Tongue (tissue), 2 donors: ENCODE data around the gene NUB1. TPM values are rescaled to one million over a fixed set of nuclear protein-coding genes. Genes with fewer than 3 reads are reported as not detected.

ENCODE experiments used
- DNase-seq: peaks from one replicate; pipeline ENCODE4 v3.0.0-alpha.2; 2015
- total RNA-seq: library from RNA; depleted of rRNA; stranded (reverse); fragments of >200 nt; gene quantifications from one replicate; pipeline ENCODE4 v1.2.3, GENCODE V29; 2014

NUB1 gene
- total RNA-seq, 1 donor from 2014 or later, result 27.8 TPM

DNA sequence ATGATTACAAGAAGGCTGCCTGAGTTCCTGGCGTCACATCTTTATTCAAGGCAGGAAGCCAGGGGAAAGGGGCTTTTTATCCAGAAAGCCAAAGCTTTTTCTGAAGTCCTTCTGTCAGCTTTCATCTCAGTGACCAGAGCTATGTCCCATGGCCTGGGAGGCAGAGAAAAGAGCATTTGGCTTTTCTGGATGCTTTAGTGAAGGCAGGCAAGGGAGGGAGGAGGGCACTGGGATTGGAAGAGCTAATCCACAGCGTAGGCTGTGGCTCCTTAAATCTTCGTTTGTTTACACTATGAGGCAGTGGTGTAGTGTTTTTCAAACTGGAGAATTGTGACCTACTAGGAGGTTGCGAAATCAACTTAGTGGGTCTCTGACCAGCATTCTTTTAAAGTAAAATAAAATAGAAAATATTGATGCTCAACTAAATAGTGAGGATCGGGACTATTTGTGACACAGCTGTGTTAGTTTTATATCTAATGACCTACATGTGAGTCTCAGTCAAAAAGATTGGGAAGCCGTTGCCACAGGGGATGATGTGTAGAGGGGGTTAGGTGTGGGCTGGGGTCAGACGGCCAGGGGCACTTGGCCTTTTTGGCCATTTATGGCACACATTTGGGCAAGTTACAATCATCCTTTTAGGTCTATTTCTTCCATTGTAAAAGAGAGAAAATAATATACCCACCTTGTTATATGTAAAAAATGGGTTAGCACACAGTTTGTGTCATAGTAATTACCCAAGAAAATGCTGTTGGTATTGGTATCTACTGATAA lies 84.2 kb downstream of the NUB1 start:
- DNase-seq, result no peak

DNA sequence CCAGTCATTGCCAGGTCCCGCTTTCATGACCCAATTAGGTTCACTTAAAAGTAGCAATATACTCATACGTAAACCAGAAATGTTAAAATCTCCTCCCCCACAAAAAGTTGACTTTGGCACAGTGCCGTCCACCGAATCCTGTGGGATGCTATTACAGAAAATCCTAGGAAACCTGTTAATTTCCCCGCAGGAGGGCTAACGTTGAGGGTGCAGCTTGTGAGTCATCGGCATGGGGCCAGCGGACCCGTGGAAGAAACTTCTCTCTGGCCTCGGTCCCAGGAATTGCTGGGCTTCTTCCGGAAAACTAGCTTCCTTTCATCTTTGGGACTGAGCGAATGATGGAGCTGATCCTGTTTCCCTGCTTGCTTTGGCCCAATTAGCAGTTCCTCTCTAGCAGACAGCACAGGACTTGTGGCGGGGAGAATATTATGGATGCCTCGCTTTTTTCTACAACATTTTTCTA lies 84.9 kb downstream of the NUB1 start:
- DNase-seq, result peak; percentile 75

DNA sequence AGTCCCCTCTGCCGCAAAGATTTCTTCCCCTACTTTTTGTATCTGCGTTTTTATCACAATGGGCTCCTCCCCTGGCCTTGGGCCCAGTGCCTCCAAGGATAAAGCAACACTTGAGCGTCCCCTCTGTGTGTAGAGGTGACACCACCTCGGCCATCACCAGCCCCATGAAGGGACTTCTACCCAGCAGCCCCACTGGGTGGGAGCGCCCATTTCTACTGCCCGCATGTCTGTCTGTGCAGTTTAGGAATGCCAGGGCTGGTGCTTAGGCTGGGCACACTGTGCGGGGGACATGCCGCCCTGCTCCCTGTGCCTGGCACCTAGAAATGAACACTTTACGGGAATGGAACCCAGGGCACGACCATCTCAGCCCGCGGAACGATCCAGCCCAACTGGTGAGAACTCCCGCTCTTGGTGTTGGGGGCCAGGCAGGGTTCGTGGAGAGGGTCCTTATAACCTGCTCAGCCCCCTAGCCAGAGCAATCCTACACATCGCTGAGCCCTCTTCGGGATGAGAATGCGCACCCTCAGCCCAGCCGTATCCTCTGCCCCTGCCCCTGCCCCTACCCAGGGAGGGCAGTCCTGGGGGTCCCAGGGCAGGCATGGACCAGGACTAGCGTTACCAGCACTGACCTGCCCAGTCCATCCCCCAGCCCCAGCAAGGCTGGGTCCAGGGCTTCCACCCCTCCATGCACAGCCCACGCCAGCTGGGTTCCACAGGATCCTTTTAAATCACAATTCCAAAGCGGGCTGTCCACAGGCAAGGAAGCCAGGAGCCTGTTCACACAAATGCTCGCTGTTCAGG lies 85.5 kb downstream of the NUB1 start:
- DNase-seq, result no peak

DNA sequence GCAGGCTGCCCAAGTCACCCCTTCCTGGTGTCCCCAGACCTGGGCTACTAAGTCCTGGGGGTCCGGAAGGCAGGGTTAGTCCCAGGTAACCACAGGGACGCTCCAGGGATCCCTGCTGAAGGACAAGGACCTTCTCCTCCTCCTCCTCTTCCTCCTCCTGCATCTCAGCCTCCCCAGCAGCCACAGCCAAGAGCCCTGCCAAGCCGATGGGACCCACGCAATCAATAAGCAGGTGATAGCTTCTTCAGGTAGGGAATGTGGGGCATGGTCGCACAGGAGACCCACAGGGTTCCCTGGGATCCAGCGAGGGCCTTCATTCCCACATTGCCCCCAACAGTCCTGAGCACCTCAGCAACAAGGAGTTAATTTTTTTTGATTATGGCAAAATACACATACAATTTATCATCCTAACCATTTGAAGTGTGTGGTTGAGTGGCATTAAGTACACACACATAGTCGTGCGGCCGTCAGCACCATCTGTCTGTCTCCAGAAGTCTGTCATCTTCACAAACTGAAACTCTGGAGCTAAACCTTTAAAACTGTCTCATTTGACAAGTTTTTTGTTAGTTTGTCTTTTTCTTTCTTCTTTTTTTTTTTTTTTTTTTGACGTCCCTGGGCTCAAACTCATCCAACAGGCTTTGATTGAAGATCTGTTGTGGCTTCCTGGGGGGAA lies 86.2 kb downstream of the NUB1 start:
- DNase-seq, result no peak

Other genes starting within 250 kb of the NUB1 start
- not detected for gene GBX1, start 174.1 kb upstream of the NUB1 start, total RNA-seq
- 4.9 TPM for gene ASB10, start 154.6 kb upstream of the NUB1 start, total RNA-seq
- gene H2BK1, start 131.3 kb upstream of the NUB1 start, total RNA-seq, result not detected
- 36.9 TPM for gene ABCF2, start 114.6 kb upstream of the NUB1 start, total RNA-seq
- gene CHPF2, start 109.3 kb upstream of the NUB1 start, total RNA-seq, result 29.2 TPM
- 72.5 TPM for gene SMARCD3, start 93.1 kb upstream of the NUB1 start, total RNA-seq
- gene WDR86, start 68.2 kb downstream of the NUB1 start, total RNA-seq, result 13.1 TPM
- gene CRYGN, start 98.3 kb downstream of the NUB1 start, total RNA-seq, result not detected
- gene RHEB, start 178.1 kb downstream of the NUB1 start, total RNA-seq, result 64.9 TPM